ENCODE measurements around the gene ARID4B.

- TF ChIP-seq CTCF (IDR thresholded peaks at IDR 0.05): no peak
- no peak for TF ChIP-seq POLR2A (IDR thresholded peaks at IDR 0.05)
Measured at GRCh38 chr1:235304549-235305451, 23.2 kb downstream of the ARID4B start.

Measured in heart left ventricle (tissue), 13 donors.